ENCODE results near the gene AOPEP. TPM values are rescaled to one million over a fixed set of nuclear protein-coding genes. Genes with fewer than 3 reads are reported as not detected.

Gene AOPEP
- total RNA-seq, 1 donor from 2014 or later, result 75.3 TPM

DNA sequence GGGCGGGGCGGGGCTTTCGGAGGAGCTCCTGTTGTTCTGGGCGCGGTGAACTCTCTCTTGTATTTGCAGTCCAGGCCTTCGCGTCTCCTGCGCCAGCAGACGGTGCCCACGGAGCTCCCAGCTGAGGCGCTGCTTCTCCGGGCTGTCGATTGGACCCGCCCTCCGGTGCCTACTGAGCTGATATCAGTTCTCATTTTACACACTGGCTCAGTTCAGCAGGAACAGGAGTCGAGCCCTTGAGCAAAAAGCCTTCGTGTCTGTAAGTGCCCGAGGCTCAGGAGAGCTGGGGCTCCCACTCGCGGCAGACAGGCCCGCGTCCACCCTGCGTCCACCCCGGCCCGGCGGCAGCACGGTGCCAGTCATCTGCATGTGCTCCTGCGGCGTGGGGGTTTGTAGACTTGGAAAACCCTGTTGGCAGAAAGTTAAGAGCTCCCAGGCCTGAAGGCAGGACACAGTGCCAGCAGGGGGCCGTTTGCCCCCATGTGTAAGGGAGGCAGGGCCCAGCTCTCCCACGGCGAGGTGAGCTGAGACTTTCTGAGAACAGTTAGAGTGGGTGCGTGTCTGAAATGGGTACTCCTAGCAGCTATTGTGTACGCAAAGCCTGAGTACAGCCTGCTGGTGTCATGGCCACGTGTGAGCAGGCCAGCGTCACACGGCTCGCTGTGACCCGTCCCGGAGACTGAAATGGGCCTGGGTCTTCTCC is 359.5 kb downstream of the AOPEP start:
- H3K79me2 ChIP-seq (ENCODE audit: insufficient read depth, low read length), result peaks cover 47% of the 10 kb centered on the region
- no peaks in the 10 kb centered on the region for H3K27me3 ChIP-seq (ENCODE audit: insufficient read depth, low read length)
- no peak for FAIRE-seq
- TF ChIP-seq CTCF (IDR thresholded peaks at IDR 0.05; ENCODE audit: insufficient read depth, low read depth, low read length) (no peak), EZH2 (IDR thresholded peaks at IDR 0.05; ENCODE audit: insufficient read depth, low read length) (no peak)
- H3K9me3 ChIP-seq (ENCODE audit: insufficient read depth, low read depth, low read length), result no peaks in the 10 kb centered on the region
- no peak for DNase-seq (ENCODE audit: low read depth)
- peaks cover 34% of the 10 kb centered on the region for H3K4me1 ChIP-seq (ENCODE audit: insufficient read depth, low read length)
- Mint-ChIP-seq H3K9me3 (ENCODE audit: unreplicated experiment) (no peaks in the 10 kb centered on the region), H3K27ac (ENCODE audit: unreplicated experiment) (peak overlapping the region; percentile 51), H3K27me3 (ENCODE audit: low read depth, unreplicated experiment) (no peaks in the 10 kb centered on the region), H3K4me3 (ENCODE audit: unreplicated experiment) (no peak overlapping the region), H3K36me3 (ENCODE audit: low read depth, unreplicated experiment) (peaks cover 45% of the 10 kb centered on the region), H3K4me1 (ENCODE audit: low read depth, unreplicated experiment) (peaks cover 27% of the 10 kb centered on the region)
- H3K4me2 ChIP-seq (ENCODE audit: low read length), result no peak overlapping the region
- H3K4me3 ChIP-seq (ENCODE audit: insufficient read depth, low read depth, low read length), result no peak overlapping the region
- H3K27ac ChIP-seq (ENCODE audit: low read depth, low read length), result no peak overlapping the region
- peaks cover 64% of the 10 kb centered on the region for H4K20me1 ChIP-seq (ENCODE audit: insufficient read depth, low read length)
- no peak overlapping the region for H2AFZ ChIP-seq (ENCODE audit: low read depth, low read length)
- H3K36me3 ChIP-seq (ENCODE audit: insufficient read depth, low read length), result peaks cover 55% of the 10 kb centered on the region
- no peak overlapping the region for H3K9ac ChIP-seq (ENCODE audit: low read length)

- Mint-ChIP-seq H3K36me3 (ENCODE audit: low read depth, unreplicated experiment) (peaks cover 41% of the 10 kb centered on the region), H3K9me3 (ENCODE audit: unreplicated experiment) (no peaks in the 10 kb centered on the region), H3K4me3 (ENCODE audit: unreplicated experiment) (no peak overlapping the region), H3K27me3 (ENCODE audit: low read depth, unreplicated experiment) (no peaks in the 10 kb centered on the region), H3K4me1 (ENCODE audit: low read depth, unreplicated experiment) (peaks cover 30% of the 10 kb centered on the region), H3K27ac (ENCODE audit: unreplicated experiment) (peak overlapping the region; percentile 51)
- Histone ChIP-seq H3K36me3 (ENCODE audit: insufficient read depth, low read length) (peaks cover 50% of the 10 kb centered on the region), H3K9ac (ENCODE audit: low read length) (no peak overlapping the region), H3K9me3 (ENCODE audit: insufficient read depth, low read depth, low read length) (no peaks in the 10 kb centered on the region), H3K27me3 (ENCODE audit: insufficient read depth, low read length) (no peaks in the 10 kb centered on the region), H4K20me1 (ENCODE audit: insufficient read depth, low read length) (peaks cover 58% of the 10 kb centered on the region), H3K4me2 (ENCODE audit: low read length) (no peak overlapping the region), H3K27ac (ENCODE audit: low read depth, low read length) (no peak overlapping the region), H2AFZ (ENCODE audit: low read depth, low read length) (no peak overlapping the region), H3K4me1 (ENCODE audit: insufficient read depth, low read length) (peaks cover 39% of the 10 kb centered on the region), H3K4me3 (ENCODE audit: insufficient read depth, low read depth, low read length) (no peak overlapping the region), H3K79me2 (ENCODE audit: insufficient read depth, low read length) (peaks cover 41% of the 10 kb centered on the region)
- FAIRE-seq (no peak), DNase-seq (ENCODE audit: low read depth) (no peak)
- TF ChIP-seq CTCF (IDR thresholded peaks at IDR 0.05; ENCODE audit: insufficient read depth, low read depth, low read length) (no peak), EZH2 (IDR thresholded peaks at IDR 0.05; ENCODE audit: insufficient read depth, low read length) (no peak)
These were observed 360.1 kb downstream of the AOPEP start for GRCh38 chr9:95086564-95086955.

DNA sequence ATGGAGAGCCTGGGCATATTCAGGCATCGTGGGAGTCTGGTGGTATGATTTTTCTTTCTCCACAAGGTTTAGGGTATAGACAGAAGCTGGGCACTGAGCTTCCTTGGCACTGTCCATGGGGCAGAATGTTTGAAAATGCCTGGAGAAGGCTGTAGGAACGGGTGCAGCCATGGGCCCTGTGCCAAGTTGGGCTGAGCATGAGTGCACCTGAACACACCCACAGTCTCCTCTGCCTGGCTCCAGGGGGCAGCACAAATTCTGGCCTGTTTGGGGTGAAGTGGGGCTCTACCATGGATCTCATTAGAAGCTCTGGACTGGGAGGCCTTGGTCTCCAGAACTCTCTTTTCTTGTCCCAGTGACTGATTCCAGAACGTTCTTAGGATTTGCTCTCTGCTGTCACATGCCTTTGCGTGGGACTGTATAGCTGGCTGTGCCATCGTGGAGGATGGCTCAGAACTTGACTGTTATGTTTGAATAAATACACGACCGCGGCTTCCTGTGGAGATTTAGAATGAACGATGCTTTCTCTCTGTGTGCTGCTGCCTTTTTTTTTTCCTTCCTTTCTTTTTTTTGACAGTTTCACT is 361.3 kb downstream of the AOPEP start:
- no peaks in the 10 kb centered on the region for H3K9me3 Mint-ChIP-seq (ENCODE audit: unreplicated experiment)
- Histone ChIP-seq H2AFZ (ENCODE audit: low read depth, low read length) (no peak overlapping the region), H3K4me3 (ENCODE audit: insufficient read depth, low read depth, low read length) (no peak overlapping the region), H4K20me1 (ENCODE audit: insufficient read depth, low read length) (peaks cover 49% of the 10 kb centered on the region), H3K79me2 (ENCODE audit: insufficient read depth, low read length) (peaks cover 29% of the 10 kb centered on the region), H3K27ac (ENCODE audit: low read depth, low read length) (peak overlapping the region; percentile 23), H3K36me3 (ENCODE audit: insufficient read depth, low read length) (peaks cover 40% of the 10 kb centered on the region), H3K9ac (ENCODE audit: low read length) (no peak overlapping the region), H3K4me2 (ENCODE audit: low read length) (no peak overlapping the region), H3K27me3 (ENCODE audit: insufficient read depth, low read length) (no peaks in the 10 kb centered on the region), H3K9me3 (ENCODE audit: insufficient read depth, low read depth, low read length) (no peaks in the 10 kb centered on the region), H3K4me1 (ENCODE audit: insufficient read depth, low read length) (peaks cover 51% of the 10 kb centered on the region)
- H3K27me3 Mint-ChIP-seq (ENCODE audit: low read depth, unreplicated experiment), result no peaks in the 10 kb centered on the region
- H3K36me3 Mint-ChIP-seq (ENCODE audit: low read depth, unreplicated experiment), result peaks cover 31% of the 10 kb centered on the region
- TF ChIP-seq EZH2 (IDR thresholded peaks at IDR 0.05; ENCODE audit: insufficient read depth, low read length) (no peak), CTCF (IDR thresholded peaks at IDR 0.05; ENCODE audit: insufficient read depth, low read depth, low read length) (no peak)
- DNase-seq (ENCODE audit: low read depth) (no peak), FAIRE-seq (no peak)
- H3K4me1 Mint-ChIP-seq (ENCODE audit: low read depth, unreplicated experiment), result peaks cover 33% of the 10 kb centered on the region
- peak overlapping the region; percentile 34 for H3K27ac Mint-ChIP-seq (ENCODE audit: unreplicated experiment)
- H3K4me3 Mint-ChIP-seq (ENCODE audit: unreplicated experiment), result no peak overlapping the region

Data from astrocyte (in vitro differentiated cells and primary cell).